DND-41 (cell line): ENCODE data around the gene SNRNP70.

ENCODE experiments used
- ATAC-seq: fragments of 200-7000 bp; cut with Tn5 transposase; 3 replicates; pipeline ENCODE4 v1.9.1; 2021; ENCODE audit warnings: low read depth; ENCODE audit not compliant: insufficient read depth
- DNase-seq: peaks from one replicate; pipeline ENCODE4 v3.0.0-alpha.2; 2020
- H2AFZ ChIP-seq: 2 replicates; pipeline ENCODE4 v1.6.0; 2012; ENCODE audit warnings: low read depth, low read length
- H3K27ac ChIP-seq: 2 replicates; pipeline ENCODE4 v1.5.1; 2012; ENCODE audit warnings: low read length, inconsistent platforms
- H3K27me3 ChIP-seq: fragments of 200-600 bp; sonication (generic); 2 replicates; pipeline ENCODE4 v1.6.0; 2012; ENCODE audit warnings: low read length, mild to moderate bottlenecking, inconsistent platforms; ENCODE audit not compliant: insufficient read depth, poor library complexity
- H3K36me3 ChIP-seq: 2 replicates; pipeline ENCODE4 v1.5.1; 2012; ENCODE audit warnings: low read length, inconsistent platforms; ENCODE audit not compliant: insufficient read depth
- H3K4me1 ChIP-seq: 2 replicates; pipeline ENCODE4 v1.5.1; 2012; ENCODE audit warnings: mild to moderate bottlenecking, low read length; ENCODE audit not compliant: insufficient read depth
- H3K4me2 ChIP-seq: 2 replicates; pipeline ENCODE4 v1.6.0; 2012; ENCODE audit warnings: mild to moderate bottlenecking, moderate library complexity, low read length, inconsistent platforms; ENCODE audit not compliant: insufficient read depth
- H3K4me3 ChIP-seq, 2 experiments: fragments of 200-600 bp in 1 of 2; shearing (Covaris generic) in 1 of 2; 2 replicates each; pipeline ENCODE4 v1.5.1; 2012 to 2016; ENCODE audit warnings: inconsistent platforms in 2 of 2, low read length in 2 of 2, mild to moderate bottlenecking in 2 of 2, low read depth in 1 of 2, moderate library complexity in 1 of 2
- H3K79me2 ChIP-seq: 2 replicates; pipeline ENCODE4 v1.6.0; 2012; ENCODE audit warnings: low read length, inconsistent platforms; ENCODE audit not compliant: insufficient read depth
- H3K9ac ChIP-seq: 2 replicates; pipeline ENCODE4 v1.6.0; 2012; ENCODE audit warnings: low read depth, mild to moderate bottlenecking, inconsistent platforms, low read length, moderate library complexity
- H3K9me3 ChIP-seq: 2 replicates; pipeline ENCODE4 v1.5.1; 2012; ENCODE audit warnings: low read length, moderate library complexity, mild to moderate bottlenecking, inconsistent platforms; ENCODE audit not compliant: insufficient read depth, severe bottlenecking
- H4K20me1 ChIP-seq: 2 replicates; pipeline ENCODE4 v1.6.0; 2012; ENCODE audit warnings: low read length; ENCODE audit not compliant: insufficient read depth
- CTCF ChIP-seq: IDR thresholded peaks from 2 replicates; pipeline ENCODE4 v1.5.1; 2012; ENCODE audit warnings: borderline replicate concordance, low read length, moderate library complexity, mild to moderate bottlenecking; ENCODE audit not compliant: poor library complexity, severe bottlenecking; ENCODE audit errors: extremely low read depth
- EZH2 ChIP-seq: IDR thresholded peaks from 3 replicates; pipeline ENCODE4 v1.6.1; 2012; ENCODE audit warnings: borderline replicate concordance, low read depth, mild to moderate bottlenecking, moderate library complexity, low read length, inconsistent platforms; ENCODE audit not compliant: severe bottlenecking

SNRNP70 gene

GRCh38 chr19:49153167-49153809 is 68.0 kb downstream of the SNRNP70 start:
- DNase-seq, result no peak
- Histone ChIP-seq H3K79me2 (no peaks in the 10 kb centered on the region), H3K27me3 (peaks cover 12% of the 10 kb centered on the region), H3K4me1 (peaks cover 21% of the 10 kb centered on the region), H3K9ac (no peak overlapping the region), H3K4me3 (no peak overlapping the region), H4K20me1 (peaks cover 2% of the 10 kb centered on the region; the same call in 1 of the 2 replicates), H3K27ac (no peak overlapping the region), H3K9me3 (no peaks in the 10 kb centered on the region), H2AFZ (no peak overlapping the region), H3K4me2 (no peak overlapping the region), H3K36me3 (no peaks in the 10 kb centered on the region)
- TF ChIP-seq EZH2, result no peak
- TF ChIP-seq CTCF, result no peak
- no peak for ATAC-seq

- Histone ChIP-seq H3K9me3 (no peaks in the 10 kb centered on the region), H4K20me1 (peaks cover 2% of the 10 kb centered on the region; the same call in 1 of the 2 replicates), H3K4me3 (no peak overlapping the region), H3K4me1 (peaks cover 21% of the 10 kb centered on the region), H2AFZ (no peak overlapping the region), H3K79me2 (no peaks in the 10 kb centered on the region), H3K4me2 (no peak overlapping the region), H3K36me3 (no peaks in the 10 kb centered on the region), H3K27ac (no peak overlapping the region), H3K27me3 (peaks cover 12% of the 10 kb centered on the region), H3K9ac (no peak overlapping the region)
- DNase-seq (no peak), ATAC-seq (no peak)
- TF ChIP-seq CTCF (no peak), EZH2 (no peak)
These were observed 69.0 kb downstream of the SNRNP70 start for GRCh38 chr19:49154279-49154678.

DNA sequence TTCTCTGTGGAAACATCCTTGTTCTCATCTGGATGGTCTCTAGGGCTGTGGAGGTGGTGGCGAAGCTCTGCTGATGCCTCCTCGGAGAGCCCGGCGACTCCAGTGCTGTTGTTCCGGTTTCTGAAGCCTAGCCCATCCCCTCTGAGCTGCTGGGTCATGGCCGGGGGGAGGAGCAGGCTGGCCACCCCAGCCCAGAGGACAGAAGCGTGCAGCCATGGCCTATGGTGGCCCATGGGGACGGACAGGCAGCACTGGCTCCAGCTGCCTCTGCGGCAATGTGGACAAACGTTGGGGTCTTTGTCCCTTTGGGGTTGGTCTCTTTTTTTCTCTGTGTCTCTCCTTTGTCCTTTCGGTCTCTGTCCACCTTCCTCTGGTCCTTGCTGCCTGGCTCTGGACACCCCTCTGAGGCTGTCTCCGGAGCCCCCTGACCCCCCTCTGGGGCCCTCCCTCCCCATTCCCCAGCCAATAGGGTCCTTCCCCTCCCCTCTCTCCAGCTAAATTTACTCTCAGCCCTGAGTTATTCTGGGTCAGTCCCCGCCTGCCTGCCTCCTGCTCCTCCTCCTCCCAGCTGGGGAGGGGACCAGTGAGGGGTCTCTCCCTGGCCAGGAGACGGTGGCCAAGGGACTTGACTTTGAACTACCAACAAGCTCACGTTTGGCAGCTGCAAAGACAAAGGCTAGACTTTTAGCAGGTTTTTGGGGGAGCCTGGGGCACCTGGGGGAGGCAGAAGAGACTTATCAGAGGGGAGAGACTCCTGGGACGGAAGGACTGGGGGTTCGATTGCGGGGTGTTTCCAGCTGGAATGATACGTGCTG is 70.0 kb downstream of the SNRNP70 start, which contains the start of gene HRC:
TSS of gene HRC (minus strand) at position 392 of the 815 bp plus-strand sequence. CDS start at position 233, 159 bp downstream.
- Histone ChIP-seq H3K9me3 (no peaks in the 10 kb centered on the region), H3K4me3 (no peak within 1 kb of the TSS), H3K27me3 (peaks cover 12% of the 10 kb centered on the region), H3K9ac (no peak within 1 kb of the TSS), H4K20me1 (no peaks in the 10 kb centered on the region; the same call in 1 of the 2 replicates), H3K79me2 (no peaks in the 10 kb centered on the region), H3K27ac (no peak within 1 kb of the TSS), H3K36me3 (no peaks in the 10 kb centered on the region), H2AFZ (no peak within 1 kb of the TSS), H3K4me2 (no peak within 1 kb of the TSS), H3K4me1 (peaks cover 12% of the 10 kb centered on the region)
- ATAC-seq (no peak), DNase-seq (no peak)
- TF ChIP-seq EZH2 (no peak), CTCF (no peak)
